ENCODE data around the gene TENT5D. TPM values are rescaled to one million over a fixed set of nuclear protein-coding genes. Genes with fewer than 3 reads are reported as not detected.
"Not testable (repeated sequence)": the region's sequence is repeated elsewhere in the genome, so short reads cannot be mapped to it uniquely, and the experiment has no call there.

Gene TENT5D
- total RNA-seq = not detected
- long read RNA-seq, donor 1 = 0 reads
- long read RNA-seq, donor 2 = 0 reads

GRCh38 chrX:80420147-80420546 lies at the start of gene TENT5D:
Gene TENT5D, plus strand, starts transcription at chrX:80420447. Its CDS starts 22,093 bp downstream, at chrX:80442540.
- Histone ChIP-seq H3K4me1 (ENCODE audit: low read depth) (no peaks in the 10 kb centered on the region), H3K9me3 (peaks cover 3% of the 10 kb centered on the region), H3K36me3 (ENCODE audit: low read depth) (no peaks in the 10 kb centered on the region), H3K4me3 (no peak within 1 kb of the TSS)
- TF ChIP-seq CTCF (IDR thresholded peaks at IDR 0.05) = no peak
- ATAC-seq (no peak), DNase-seq (no peak)
- intact Hi-C loops (cut with DNase I, micrococcal nuclease) = no loop called here

GRCh38 chrX:80385651-80386050 lies 34.6 kb upstream of the TENT5D start:
- H3K4me3 ChIP-seq; DNase-seq; H3K36me3 ChIP-seq (ENCODE audit: low read depth); ATAC-seq; intact Hi-C loops (cut with DNase I, micrococcal nuclease); H3K4me1 ChIP-seq (ENCODE audit: low read depth); H3K9me3 ChIP-seq: not testable (repeated sequence)

GRCh38 chrX:80388206-80388605 lies 32.0 kb upstream of the TENT5D start:
- TF ChIP-seq CTCF (IDR thresholded peaks at IDR 0.05) = no peak
- ATAC-seq = no peak
- Histone ChIP-seq H3K36me3 (ENCODE audit: low read depth) (no peaks in the 10 kb centered on the region), H3K4me1 (ENCODE audit: low read depth) (no peaks in the 10 kb centered on the region), H3K9me3 (no peaks in the 10 kb centered on the region), H3K4me3 (no peak overlapping the region)
- intact Hi-C loops (cut with DNase I, micrococcal nuclease) = no loop called here
- no peak for DNase-seq

- Histone ChIP-seq H3K9me3 (no peaks in the 10 kb centered on the region), H3K4me3 (no peak overlapping the region), H3K4me1 (ENCODE audit: low read depth) (no peaks in the 10 kb centered on the region), H3K36me3 (ENCODE audit: low read depth) (no peaks in the 10 kb centered on the region)
- ATAC-seq (no peak), DNase-seq (no peak)
- intact Hi-C loops (cut with DNase I, micrococcal nuclease) = no loop called here
- TF ChIP-seq CTCF (IDR thresholded peaks at IDR 0.05) = no peak
These were observed 8.2 kb upstream of the TENT5D start for GRCh38 chrX:80412042-80412441.

- DNase-seq (no peak), ATAC-seq (no peak)
- intact Hi-C loops (cut with DNase I, micrococcal nuclease) = no loop called here
- no peak for TF ChIP-seq CTCF (IDR thresholded peaks at IDR 0.05)
- Histone ChIP-seq H3K4me3 (no peak overlapping the region), H3K36me3 (ENCODE audit: low read depth) (no peaks in the 10 kb centered on the region), H3K4me1 (ENCODE audit: low read depth) (no peaks in the 10 kb centered on the region), H3K9me3 (no peaks in the 10 kb centered on the region)
These were observed 2.8 kb downstream of the TENT5D start for GRCh38 chrX:80423000-80423399.

GRCh38 chrX:80423744-80424143 lies 3.5 kb downstream of the TENT5D start:
- Histone ChIP-seq H3K9me3 (no peaks in the 10 kb centered on the region), H3K4me3 (no peak overlapping the region), H3K36me3 (ENCODE audit: low read depth) (no peaks in the 10 kb centered on the region), H3K4me1 (ENCODE audit: low read depth) (no peaks in the 10 kb centered on the region)
- intact Hi-C loops (cut with DNase I, micrococcal nuclease) = no loop called here
- TF ChIP-seq CTCF (IDR thresholded peaks at IDR 0.05) = no peak
- no peak for DNase-seq
- no peak for ATAC-seq
